Mucosa of rectum (tissue), 2 donors: Measurements from ENCODE around the gene CDH22.

Experiments
- H3K27ac ChIP-seq, 2 donors: one replicate each; pipeline ENCODE4 v1.7.0; 2013; ENCODE audit warnings: inconsistent platforms in 2 of 2, low read depth in 2 of 2, low read length in 2 of 2
- H3K27me3 ChIP-seq, 2 donors: one replicate each; pipeline ENCODE4 v1.7.0; 2013; ENCODE audit warnings: low read length in 2 of 2; ENCODE audit not compliant: control insufficient read depth in 2 of 2, insufficient read depth in 2 of 2
- H3K36me3 ChIP-seq, 2 donors: one replicate each; pipeline ENCODE4 v1.7.0; 2013; ENCODE audit warnings: low read length in 2 of 2; ENCODE audit not compliant: control insufficient read depth in 2 of 2, insufficient read depth in 2 of 2
- H3K4me1 ChIP-seq, 2 donors: one replicate each; pipeline ENCODE4 v1.7.0; 2013; ENCODE audit warnings: low read length in 2 of 2, mild to moderate bottlenecking in 1 of 2; ENCODE audit not compliant: control insufficient read depth in 2 of 2, insufficient read depth in 2 of 2
- H3K4me3 ChIP-seq, 2 donors: one replicate each; pipeline ENCODE4 v1.7.0; 2013; ENCODE audit warnings: low read length in 2 of 2
- H3K9ac ChIP-seq, 2 donors: one replicate each; pipeline ENCODE4 v1.7.0; 2013; ENCODE audit warnings: low read length in 2 of 2, low read depth in 1 of 2, mild to moderate bottlenecking in 1 of 2
- H3K9me3 ChIP-seq, 2 donors: one replicate each; pipeline ENCODE4 v1.7.0; 2013; ENCODE audit warnings: low read length in 2 of 2; ENCODE audit not compliant: control insufficient read depth in 2 of 2
- donor health status: healthy.
- donor health status: Normal muscosa, but diverticular disease.

Gene CDH22

DNA sequence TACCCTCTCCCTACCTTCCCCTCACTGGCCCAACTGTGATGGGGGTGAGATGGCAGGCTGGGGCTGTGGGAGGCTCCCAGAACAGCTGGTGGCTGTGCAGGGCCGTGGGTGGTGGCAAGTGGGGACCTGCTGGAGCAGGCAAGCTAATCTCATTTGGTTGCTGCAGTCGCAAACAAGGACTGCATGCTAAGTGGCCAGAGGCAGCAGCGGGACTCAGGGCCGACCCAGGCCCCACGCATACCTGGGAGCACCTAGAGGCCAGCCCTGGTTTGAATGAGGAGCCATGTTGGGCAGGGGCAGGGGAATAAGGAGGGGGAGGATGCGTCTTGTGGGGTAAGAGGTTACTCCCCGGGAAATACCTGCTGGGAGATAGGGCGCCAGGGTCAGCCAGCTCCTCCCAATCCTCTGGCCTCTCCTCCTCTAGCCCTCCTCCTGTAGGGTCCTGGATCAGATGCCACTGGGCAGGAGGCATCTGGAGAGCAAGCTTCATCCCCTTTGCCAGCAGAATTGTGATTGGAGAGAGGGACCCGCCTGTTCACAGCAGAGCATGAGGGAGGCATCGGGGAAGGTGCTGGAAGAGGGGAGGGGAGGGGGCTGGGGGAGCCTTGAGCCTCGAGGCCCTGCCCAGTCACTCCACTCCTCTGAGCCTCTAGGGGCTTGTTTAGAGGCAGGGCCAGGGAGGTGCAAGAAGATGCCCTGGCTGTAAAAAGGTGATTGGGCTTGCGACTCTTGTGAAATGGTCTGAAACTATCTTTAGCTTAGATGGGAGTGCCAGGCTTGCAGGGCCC lies 24.3 kb upstream of the CDH22 start:
- no peaks in the 10 kb centered on the region for H3K9me3 ChIP-seq
- no peak overlapping the region for H3K4me3 ChIP-seq
- no peaks in the 10 kb centered on the region for H3K36me3 ChIP-seq
- no peak overlapping the region for H3K27ac ChIP-seq
- H3K9ac ChIP-seq: no peak overlapping the region
- peaks cover 5 to 7% of the 10 kb centered on the region in 2 donors for H3K27me3 ChIP-seq
- H3K4me1 ChIP-seq: peaks cover 0 to 7% of the 10 kb centered on the region in 2 donors

DNA sequence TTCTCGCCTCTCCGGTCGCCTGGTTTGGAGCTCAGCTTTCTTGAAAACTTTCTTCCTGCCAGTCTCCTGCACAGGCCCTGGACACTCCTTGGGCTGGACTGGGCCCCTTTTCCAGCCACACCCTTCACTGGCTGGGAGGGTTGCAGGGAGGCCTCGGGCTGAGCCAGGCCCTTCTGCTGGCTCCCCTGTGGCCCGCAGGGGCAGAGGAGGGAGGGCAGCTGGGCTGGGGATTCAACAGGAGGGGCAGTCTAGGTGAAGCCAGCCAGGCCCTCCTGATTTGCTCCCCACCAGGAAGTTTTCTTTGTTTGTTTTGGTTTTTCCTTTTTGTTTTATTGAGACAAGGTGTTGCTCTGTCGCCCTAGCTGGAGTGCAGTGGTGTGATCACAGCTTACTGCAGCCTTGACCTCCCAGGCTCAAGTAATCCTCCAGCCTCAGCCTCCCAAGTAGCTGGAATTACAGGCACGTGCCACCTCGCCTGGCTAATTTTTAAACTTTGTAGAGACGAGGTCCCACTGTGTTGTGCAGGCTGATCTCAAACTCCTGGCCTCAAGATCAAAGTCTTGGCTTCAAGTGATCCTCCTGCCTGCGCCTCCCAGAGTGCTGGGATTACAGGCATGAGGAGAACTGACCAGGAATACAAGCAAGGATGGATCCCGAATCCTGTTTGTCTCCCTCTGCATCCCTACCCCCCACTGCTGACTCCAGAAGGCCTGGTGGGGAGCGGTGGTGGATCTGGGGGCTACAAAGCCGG lies 23.5 kb upstream of the CDH22 start:
- Histone ChIP-seq H3K36me3 (no peaks in the 10 kb centered on the region), H3K27ac (no peak overlapping the region), H3K27me3 (peaks cover 7% of the 10 kb centered on the region in 2 donors)

DNA sequence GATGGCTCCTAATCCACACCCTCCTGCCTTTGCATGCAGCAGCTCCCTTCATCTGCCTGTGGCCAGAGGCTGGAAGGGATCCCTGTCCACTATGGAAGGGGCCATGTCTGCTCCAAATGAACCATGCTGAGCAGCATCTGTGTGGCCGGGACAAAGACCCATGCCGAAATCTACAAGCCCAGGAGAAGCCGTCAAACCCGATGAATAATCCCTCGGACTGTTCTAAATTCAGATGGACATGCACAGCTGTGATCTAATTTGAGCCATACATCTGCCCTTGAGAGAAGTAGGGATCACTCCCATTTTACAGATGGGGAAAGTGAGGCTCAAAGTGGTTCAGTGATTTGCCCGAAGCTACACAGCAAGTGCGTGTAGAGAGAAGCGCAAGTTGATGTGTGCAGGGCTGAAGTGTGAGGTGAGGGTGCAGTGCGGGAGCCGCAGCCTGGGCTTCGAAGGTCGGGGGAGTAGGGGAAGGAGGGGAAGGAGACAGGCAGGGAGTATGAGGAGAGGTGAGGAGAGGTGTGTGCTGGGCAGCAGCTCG lies 22.6 kb upstream of the CDH22 start:
- Histone ChIP-seq H3K27ac (no peak overlapping the region), H3K9me3 (no peaks in the 10 kb centered on the region), H3K4me3 (no peak overlapping the region), H3K4me1 (peaks cover 0 to 7% of the 10 kb centered on the region in 2 donors), H3K36me3 (no peaks in the 10 kb centered on the region), H3K9ac (no peak overlapping the region), H3K27me3 (peaks cover 4 to 7% of the 10 kb centered on the region in 2 donors)

More for the DNA sequence above, 23.5 kb upstream of the CDH22 start:
- H3K4me3 ChIP-seq: no peak overlapping the region
- H3K4me1 ChIP-seq: peaks cover 0 to 7% of the 10 kb centered on the region in 2 donors
- no peaks in the 10 kb centered on the region for H3K9me3 ChIP-seq
- H3K9ac ChIP-seq: no peak overlapping the region

DNA sequence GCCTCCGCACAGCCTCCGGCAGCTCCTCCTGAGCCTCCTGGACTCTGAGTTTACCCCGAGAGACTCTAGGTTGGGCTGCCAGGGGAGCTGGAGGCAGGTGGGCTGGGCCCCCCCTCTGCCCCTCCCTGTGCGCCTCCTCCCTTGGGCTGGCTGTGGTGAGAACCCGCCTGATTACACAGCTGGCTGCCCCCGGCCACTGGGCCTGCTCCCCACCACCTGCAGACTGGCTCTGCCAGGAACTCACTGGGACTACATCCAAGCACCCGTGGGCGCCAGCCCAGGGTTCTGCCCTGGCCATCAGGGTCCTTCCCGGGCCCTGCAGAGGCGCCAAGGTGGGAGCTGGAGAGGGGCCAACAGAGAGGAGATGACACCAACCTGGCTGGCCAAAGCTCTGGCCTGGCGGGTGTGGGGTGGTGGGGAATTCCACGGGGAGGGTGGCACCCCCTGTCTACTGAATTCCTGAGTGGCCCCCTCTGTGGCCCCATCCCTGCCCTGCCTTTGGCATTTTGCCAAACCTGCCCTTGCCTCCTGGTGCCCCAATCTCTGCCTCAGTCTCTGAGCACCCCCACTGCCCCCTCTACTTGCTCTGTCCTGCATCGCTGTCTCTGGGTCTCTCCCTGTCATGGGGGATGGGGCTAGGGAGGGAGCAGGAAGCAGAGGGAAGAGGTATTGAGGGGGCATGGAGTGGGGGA lies 21.9 kb upstream of the CDH22 start:
- Histone ChIP-seq H3K27me3 (peaks cover 4 to 7% of the 10 kb centered on the region in 2 donors), H3K9ac (no peak overlapping the region)

DNA sequence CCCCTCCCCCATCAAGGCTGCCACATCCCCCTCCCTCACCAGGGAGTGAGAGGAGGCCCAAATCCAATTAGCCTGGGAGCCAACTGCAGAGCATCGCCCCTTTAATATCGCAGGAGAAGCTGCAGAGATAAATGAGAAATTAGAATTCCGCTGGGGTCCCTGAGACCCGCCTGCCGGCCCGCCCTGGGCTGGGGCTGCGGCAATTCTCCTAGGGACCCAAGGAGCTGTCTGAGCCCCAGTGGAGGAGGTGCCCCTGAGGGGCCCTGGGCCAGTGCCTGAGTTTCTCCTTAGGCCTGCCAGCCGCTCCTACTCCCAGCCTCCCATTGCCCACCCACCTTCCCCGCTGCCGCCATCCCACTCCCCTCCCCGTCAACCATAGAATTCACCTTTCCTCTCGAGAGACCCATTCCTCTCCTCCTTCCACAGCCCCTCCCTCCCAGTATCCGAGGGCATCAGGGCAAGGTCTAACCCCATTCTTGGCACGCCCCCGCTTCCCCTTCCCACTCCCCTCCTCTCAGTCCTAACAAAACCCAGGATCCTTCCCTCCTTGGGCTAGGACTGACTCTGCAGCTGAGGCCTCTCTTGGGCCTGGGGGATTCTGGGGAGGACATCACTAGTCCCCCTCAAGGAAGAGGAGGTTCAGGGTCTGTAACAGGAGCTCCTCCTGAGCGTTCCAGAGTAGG lies 20.0 kb upstream of the CDH22 start:
- no peaks in the 10 kb centered on the region for H3K36me3 ChIP-seq
- H3K9ac ChIP-seq: no peak overlapping the region
- no peaks in the 10 kb centered on the region for H3K9me3 ChIP-seq
- H3K4me3 ChIP-seq: no peak overlapping the region
- H3K27me3 ChIP-seq: peaks cover 6 to 17% of the 10 kb centered on the region in 2 donors
- no peak overlapping the region for H3K27ac ChIP-seq
- peaks cover 0 to 7% of the 10 kb centered on the region in 2 donors for H3K4me1 ChIP-seq

More for the DNA sequence above, 21.9 kb upstream of the CDH22 start:
- H3K27ac ChIP-seq: no peak overlapping the region
- peaks cover 0 to 7% of the 10 kb centered on the region in 2 donors for H3K4me1 ChIP-seq
- no peaks in the 10 kb centered on the region for H3K36me3 ChIP-seq
- H3K4me3 ChIP-seq: no peak overlapping the region
- no peaks in the 10 kb centered on the region for H3K9me3 ChIP-seq

DNA sequence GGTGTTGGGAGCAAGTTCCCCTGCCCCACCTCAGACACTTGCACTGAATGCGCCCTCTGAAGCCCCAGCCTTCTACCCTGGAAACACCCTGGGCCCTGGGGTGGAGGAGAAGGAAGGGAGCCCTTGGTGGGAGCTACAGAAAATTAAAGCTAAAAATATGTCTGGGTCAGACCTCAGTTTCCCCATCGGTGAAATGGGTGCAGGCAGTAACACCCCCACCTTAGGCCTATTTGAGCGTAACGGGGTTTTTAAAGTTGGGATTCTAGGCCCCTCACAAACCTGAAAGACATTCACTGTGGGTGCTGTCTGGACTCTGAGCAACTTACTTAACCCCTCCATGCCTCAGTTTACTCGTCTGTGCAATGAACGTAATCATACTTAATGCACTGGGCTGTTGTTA lies 19.3 kb upstream of the CDH22 start:
- H3K27me3 ChIP-seq: peaks cover 6 to 15% of the 10 kb centered on the region in 2 donors
- no peak overlapping the region for H3K4me3 ChIP-seq
- no peak overlapping the region for H3K27ac ChIP-seq
- no peaks in the 10 kb centered on the region for H3K9me3 ChIP-seq
- no peak overlapping the region for H3K9ac ChIP-seq
- H3K36me3 ChIP-seq: no peaks in the 10 kb centered on the region
- H3K4me1 ChIP-seq: peaks cover 0 to 7% of the 10 kb centered on the region in 2 donors

DNA sequence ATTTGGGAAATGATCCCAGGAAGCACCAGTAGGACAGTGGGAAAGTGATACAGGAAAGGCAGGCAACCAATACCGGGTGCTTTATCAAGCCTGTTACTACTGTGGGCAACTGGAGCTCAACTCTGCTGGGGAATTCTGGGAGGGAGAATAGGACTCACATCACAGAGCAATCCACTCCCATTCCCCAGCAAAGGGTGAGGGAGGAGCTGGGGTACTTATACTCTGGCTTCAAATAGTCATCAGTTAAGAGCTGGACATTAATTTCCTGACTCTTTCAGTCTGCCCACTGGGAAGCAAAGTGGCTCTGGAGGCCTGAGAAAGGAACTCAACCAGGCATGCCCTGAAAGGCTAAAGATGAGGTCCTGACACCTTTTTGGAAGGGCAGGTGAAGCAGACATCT lies 17.5 kb upstream of the CDH22 start:
- no peak overlapping the region for H3K9ac ChIP-seq
- no peaks in the 10 kb centered on the region for H3K4me1 ChIP-seq
- H3K9me3 ChIP-seq: no peaks in the 10 kb centered on the region
- H3K4me3 ChIP-seq: no peak overlapping the region
- H3K27ac ChIP-seq: no peak overlapping the region
- no peaks in the 10 kb centered on the region for H3K36me3 ChIP-seq
- peaks cover 6 to 10% of the 10 kb centered on the region in 2 donors for H3K27me3 ChIP-seq

DNA sequence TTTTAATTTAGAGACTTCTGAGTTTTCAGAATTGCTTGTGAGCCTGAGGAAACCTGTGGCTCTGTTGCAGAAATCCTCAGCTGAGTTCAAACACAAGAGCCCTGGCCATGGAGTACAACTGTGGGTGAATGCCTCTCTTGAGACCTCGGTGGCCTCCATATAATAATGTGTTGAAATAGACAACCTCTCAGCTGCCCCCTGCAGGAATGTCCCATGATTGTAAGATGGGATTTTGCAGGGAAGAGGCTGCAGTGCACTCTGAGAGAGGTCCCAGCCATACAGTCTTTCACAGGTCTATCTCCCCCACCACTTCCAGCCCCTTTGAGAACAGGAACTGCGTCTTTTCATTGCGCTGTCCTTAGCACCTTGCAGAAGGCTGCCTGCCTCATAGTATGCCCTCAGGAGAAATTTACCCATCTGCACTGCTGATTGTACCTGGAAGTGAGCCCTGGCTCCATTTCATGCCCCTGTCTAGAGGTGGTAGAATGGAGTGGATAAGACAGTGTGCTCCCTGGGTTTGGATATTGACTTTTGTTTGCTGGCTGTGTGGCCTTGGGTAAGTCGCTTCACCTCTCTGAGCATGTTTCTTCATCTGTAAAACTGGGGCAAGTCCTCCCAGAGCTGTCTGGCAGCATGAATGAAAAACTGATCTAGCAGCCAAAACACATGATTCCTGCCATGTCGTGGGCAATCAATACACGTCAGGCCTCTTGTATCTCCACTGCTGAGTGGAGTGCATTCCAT lies 16.8 kb upstream of the CDH22 start:
- H3K36me3 ChIP-seq: no peaks in the 10 kb centered on the region
- H3K9ac ChIP-seq: no peak overlapping the region
- no peaks in the 10 kb centered on the region for H3K4me1 ChIP-seq
- no peaks in the 10 kb centered on the region for H3K9me3 ChIP-seq
- peaks cover 6 to 12% of the 10 kb centered on the region in 2 donors for H3K27me3 ChIP-seq
- no peak overlapping the region for H3K27ac ChIP-seq
- no peak overlapping the region for H3K4me3 ChIP-seq

DNA sequence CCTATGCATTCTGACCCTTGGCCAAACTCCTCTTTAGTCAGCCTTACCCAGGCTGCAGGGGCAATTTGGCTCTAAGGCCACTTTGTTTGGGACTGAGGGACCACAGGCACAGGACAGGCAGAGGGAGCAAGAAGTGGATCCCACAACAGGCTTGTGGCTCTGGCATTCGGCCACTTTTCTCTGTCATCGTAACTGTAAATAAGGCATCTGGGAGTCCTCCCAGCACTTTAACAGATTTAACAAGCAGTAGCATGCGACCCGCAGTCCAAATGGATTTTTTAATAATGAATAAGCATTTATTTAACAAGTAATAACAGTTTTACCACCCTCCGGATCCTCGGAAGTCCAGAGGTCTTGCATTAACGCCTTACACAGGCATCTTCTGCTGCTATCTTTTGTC lies 16.1 kb upstream of the CDH22 start:
- Histone ChIP-seq H3K9me3 (no peaks in the 10 kb centered on the region), H3K27me3 (peaks cover 10 to 15% of the 10 kb centered on the region in 2 donors), H3K4me1 (no peaks in the 10 kb centered on the region), H3K27ac (no peak overlapping the region), H3K36me3 (no peaks in the 10 kb centered on the region), H3K9ac (no peak overlapping the region), H3K4me3 (no peak overlapping the region)
